Measurements from ENCODE around the gene CAMTA1. TPM values are rescaled to one million over a fixed set of nuclear protein-coding genes. Genes with fewer than 3 reads are reported as not detected.

Gene CAMTA1
- total RNA-seq, 1 donor from 2014 or later = 77.6 TPM

DNA sequence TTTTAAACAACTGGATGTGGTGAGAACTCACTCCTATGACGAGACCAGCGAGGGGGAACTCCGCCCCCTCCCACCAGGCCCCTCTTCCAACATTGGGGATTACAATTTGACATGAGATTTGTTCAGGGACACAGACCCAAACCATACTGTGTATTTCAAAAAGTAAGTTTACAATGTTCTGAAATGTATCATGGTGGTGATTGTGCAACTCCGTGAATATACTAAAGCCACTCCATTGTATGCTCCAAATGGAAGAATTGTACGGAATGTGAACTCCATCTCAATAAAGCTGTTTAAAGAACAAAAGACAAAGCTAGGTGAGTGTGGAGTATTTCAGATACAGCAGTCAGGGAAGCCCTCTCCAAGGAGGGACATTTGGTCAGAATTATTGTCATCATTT is 553.8 kb downstream of the CAMTA1 start:
- H3K9ac ChIP-seq (ENCODE audit: low read length) = no peak overlapping the region
- TF ChIP-seq, protein P1, sequence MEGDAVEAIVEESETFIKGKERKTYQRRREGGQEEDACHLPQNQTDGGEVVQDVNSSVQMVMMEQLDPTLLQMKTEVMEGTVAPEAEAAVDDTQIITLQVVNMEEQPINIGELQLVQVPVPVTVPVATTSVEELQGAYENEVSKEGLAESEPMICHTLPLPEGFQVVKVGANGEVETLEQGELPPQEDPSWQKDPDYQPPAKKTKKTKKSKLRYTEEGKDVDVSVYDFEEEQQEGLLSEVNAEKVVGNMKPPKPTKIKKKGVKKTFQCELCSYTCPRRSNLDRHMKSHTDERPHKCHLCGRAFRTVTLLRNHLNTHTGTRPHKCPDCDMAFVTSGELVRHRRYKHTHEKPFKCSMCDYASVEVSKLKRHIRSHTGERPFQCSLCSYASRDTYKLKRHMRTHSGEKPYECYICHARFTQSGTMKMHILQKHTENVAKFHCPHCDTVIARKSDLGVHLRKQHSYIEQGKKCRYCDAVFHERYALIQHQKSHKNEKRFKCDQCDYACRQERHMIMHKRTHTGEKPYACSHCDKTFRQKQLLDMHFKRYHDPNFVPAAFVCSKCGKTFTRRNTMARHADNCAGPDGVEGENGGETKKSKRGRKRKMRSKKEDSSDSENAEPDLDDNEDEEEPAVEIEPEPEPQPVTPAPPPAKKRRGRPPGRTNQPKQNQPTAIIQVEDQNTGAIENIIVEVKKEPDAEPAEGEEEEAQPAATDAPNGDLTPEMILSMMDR (IDR thresholded peaks at IDR 0.05; ENCODE audit: insufficient read depth, low read depth, low read length) = no peak
- no peak for TF ChIP-seq EZH2 (IDR thresholded peaks at IDR 0.05; ENCODE audit: insufficient read depth, low read length)
- H3K79me2 ChIP-seq (ENCODE audit: insufficient read depth, low read length) = no peaks in the 10 kb centered on the region
- H3K9me3 ChIP-seq (ENCODE audit: insufficient read depth, low read depth, low read length) = peaks cover 5% of the 10 kb centered on the region
- peaks cover 8% of the 10 kb centered on the region for H3K4me1 ChIP-seq (ENCODE audit: insufficient read depth, low read length)
- no peak overlapping the region for H3K27ac ChIP-seq (ENCODE audit: low read depth, low read length)
- H3K27me3 ChIP-seq (ENCODE audit: insufficient read depth, low read length) = no peaks in the 10 kb centered on the region
- FAIRE-seq (no peak), DNase-seq (ENCODE audit: low read depth) (no peak)
- Mint-ChIP-seq H3K9me3 (ENCODE audit: unreplicated experiment) (peaks cover 2% of the 10 kb centered on the region), H3K4me3 (ENCODE audit: unreplicated experiment) (no peak overlapping the region), H3K27ac (ENCODE audit: unreplicated experiment) (no peak overlapping the region), H3K4me1 (ENCODE audit: low read depth, unreplicated experiment) (peaks cover 16% of the 10 kb centered on the region), H3K36me3 (ENCODE audit: low read depth, unreplicated experiment) (peaks cover 1% of the 10 kb centered on the region), H3K27me3 (ENCODE audit: low read depth, unreplicated experiment) (no peaks in the 10 kb centered on the region)
- no peaks in the 10 kb centered on the region for H3K36me3 ChIP-seq (ENCODE audit: insufficient read depth, low read length)
- no peak overlapping the region for H2AFZ ChIP-seq (ENCODE audit: low read depth, low read length)
- H4K20me1 ChIP-seq (ENCODE audit: insufficient read depth, low read length) = no peaks in the 10 kb centered on the region
- no peak overlapping the region for H3K4me3 ChIP-seq (ENCODE audit: insufficient read depth, low read depth, low read length)
- no peak overlapping the region for H3K4me2 ChIP-seq (ENCODE audit: low read length)

DNA sequence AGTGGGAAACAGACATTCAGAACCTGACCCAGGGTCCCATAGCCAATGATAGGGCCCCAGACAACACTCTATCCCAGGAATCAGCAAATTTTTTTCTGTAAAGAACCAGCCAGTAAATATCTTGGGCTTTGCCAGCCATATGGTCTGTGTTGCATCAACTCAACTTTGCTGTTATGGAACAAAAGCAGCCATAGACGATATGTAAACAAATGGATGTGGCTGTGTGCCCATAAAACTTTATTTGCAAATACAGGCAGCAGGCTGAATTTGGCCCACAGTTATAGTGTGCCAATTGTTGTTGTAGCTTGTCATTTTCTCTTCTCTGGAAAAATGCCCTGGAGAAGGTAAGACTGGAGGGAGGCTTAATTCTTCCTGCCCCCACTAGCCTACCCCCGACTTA is 554.7 kb downstream of the CAMTA1 start:
- Histone ChIP-seq H2AFZ (ENCODE audit: low read depth, low read length) (no peak overlapping the region), H3K4me1 (ENCODE audit: insufficient read depth, low read length) (peaks cover 5% of the 10 kb centered on the region), H3K4me3 (ENCODE audit: insufficient read depth, low read depth, low read length) (no peak overlapping the region), H3K9me3 (ENCODE audit: insufficient read depth, low read depth, low read length) (peaks cover 5% of the 10 kb centered on the region), H4K20me1 (ENCODE audit: insufficient read depth, low read length) (no peaks in the 10 kb centered on the region), H3K36me3 (ENCODE audit: insufficient read depth, low read length) (no peaks in the 10 kb centered on the region), H3K4me2 (ENCODE audit: low read length) (no peak overlapping the region), H3K27ac (ENCODE audit: low read depth, low read length) (no peak overlapping the region), H3K9ac (ENCODE audit: low read length) (no peak overlapping the region), H3K27me3 (ENCODE audit: insufficient read depth, low read length) (no peaks in the 10 kb centered on the region), H3K79me2 (ENCODE audit: insufficient read depth, low read length) (no peaks in the 10 kb centered on the region)
- peaks cover 2% of the 10 kb centered on the region for H3K9me3 Mint-ChIP-seq (ENCODE audit: unreplicated experiment)
- FAIRE-seq (no peak), DNase-seq (ENCODE audit: low read depth) (no peak)
- TF ChIP-seq EZH2 (IDR thresholded peaks at IDR 0.05; ENCODE audit: insufficient read depth, low read length) = no peak
- TF ChIP-seq, protein P1 (IDR thresholded peaks at IDR 0.05; ENCODE audit: insufficient read depth, low read depth, low read length) = no peak
- no peak overlapping the region for H3K27ac Mint-ChIP-seq (ENCODE audit: unreplicated experiment)
- H3K27me3 Mint-ChIP-seq (ENCODE audit: low read depth, unreplicated experiment) = no peaks in the 10 kb centered on the region
- H3K36me3 Mint-ChIP-seq (ENCODE audit: low read depth, unreplicated experiment) = peaks cover 1% of the 10 kb centered on the region
- no peak overlapping the region for H3K4me3 Mint-ChIP-seq (ENCODE audit: unreplicated experiment)
- peaks cover 7% of the 10 kb centered on the region for H3K4me1 Mint-ChIP-seq (ENCODE audit: low read depth, unreplicated experiment)

GRCh38 chr1:7341145-7341905 is 556.1 kb downstream of the CAMTA1 start:
- Mint-ChIP-seq H3K4me1 (ENCODE audit: low read depth, unreplicated experiment) (no peaks in the 10 kb centered on the region), H3K36me3 (ENCODE audit: low read depth, unreplicated experiment) (peaks cover 1% of the 10 kb centered on the region), H3K27me3 (ENCODE audit: low read depth, unreplicated experiment) (peaks cover 4% of the 10 kb centered on the region), H3K9me3 (ENCODE audit: unreplicated experiment) (peaks cover 2% of the 10 kb centered on the region), H3K4me3 (ENCODE audit: unreplicated experiment) (no peak overlapping the region), H3K27ac (ENCODE audit: unreplicated experiment) (no peak overlapping the region)
- Histone ChIP-seq H3K9me3 (ENCODE audit: insufficient read depth, low read depth, low read length) (peaks cover 5% of the 10 kb centered on the region), H3K27me3 (ENCODE audit: insufficient read depth, low read length) (no peaks in the 10 kb centered on the region), H3K4me2 (ENCODE audit: low read length) (peak overlapping the region; percentile 12), H3K79me2 (ENCODE audit: insufficient read depth, low read length) (no peaks in the 10 kb centered on the region), H3K4me3 (ENCODE audit: insufficient read depth, low read depth, low read length) (no peak overlapping the region), H3K27ac (ENCODE audit: low read depth, low read length) (no peak overlapping the region), H3K9ac (ENCODE audit: low read length) (no peak overlapping the region), H2AFZ (ENCODE audit: low read depth, low read length) (no peak overlapping the region), H3K4me1 (ENCODE audit: insufficient read depth, low read length) (peaks cover 5% of the 10 kb centered on the region), H3K36me3 (ENCODE audit: insufficient read depth, low read length) (no peaks in the 10 kb centered on the region), H4K20me1 (ENCODE audit: insufficient read depth, low read length) (no peaks in the 10 kb centered on the region)
- FAIRE-seq = no peak
- peak; percentile 52 for DNase-seq (ENCODE audit: low read depth)
- no peak for TF ChIP-seq EZH2 (IDR thresholded peaks at IDR 0.05; ENCODE audit: insufficient read depth, low read length)
- TF ChIP-seq, protein P1 (IDR thresholded peaks at IDR 0.05; ENCODE audit: insufficient read depth, low read depth, low read length) = no peak

All from astrocyte (in vitro differentiated cells and primary cell).